ENCODE results near the gene CLEC4D.
"Not testable (repeated sequence)": the region's sequence is repeated elsewhere in the genome, so short reads cannot be mapped to it uniquely, and the experiment has no call there.

Gene CLEC4D

DNA sequence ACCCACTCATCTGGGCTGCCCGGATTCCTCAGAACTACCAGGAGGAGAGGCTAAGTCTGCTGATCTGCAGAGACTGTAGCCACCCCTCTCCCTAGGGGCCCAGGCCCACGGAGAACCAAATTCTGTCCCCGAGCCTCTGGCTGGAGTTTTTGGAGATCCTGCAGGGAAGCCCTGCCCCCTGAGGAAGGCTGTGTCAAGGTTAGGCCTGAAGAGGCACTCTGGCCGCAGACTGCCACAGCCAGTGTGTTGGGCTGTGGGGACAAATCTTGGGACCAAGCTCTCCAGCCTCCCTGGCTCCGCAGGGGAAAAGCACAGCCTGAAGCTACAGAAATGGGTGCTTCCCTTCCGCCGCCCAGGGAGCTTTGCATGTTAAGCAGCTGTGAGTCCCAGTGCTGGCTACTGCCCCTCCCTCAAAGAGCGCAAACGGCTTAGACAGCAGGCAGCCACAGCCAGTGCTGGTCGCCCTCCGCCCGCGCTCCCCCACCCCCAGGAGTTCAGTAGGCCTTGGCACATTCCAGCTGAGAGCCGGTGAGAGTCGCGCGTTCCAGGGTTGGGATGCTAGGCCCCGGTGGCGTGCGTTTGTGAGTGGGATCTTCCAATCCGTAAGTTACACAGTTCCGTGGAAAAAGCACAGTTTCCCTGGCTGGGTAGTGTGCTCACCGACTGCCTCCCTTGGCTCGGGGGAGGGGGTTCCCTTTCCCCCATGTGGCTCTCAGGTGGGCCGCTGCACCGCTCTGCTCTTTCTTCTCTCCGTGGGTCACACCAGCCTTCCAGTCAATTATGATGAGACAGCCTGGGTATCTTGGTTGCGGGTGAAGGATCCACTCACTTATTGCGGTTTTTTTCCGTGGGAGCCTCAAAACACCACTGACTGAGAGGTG is 14.2 kb downstream of the CLEC4D start:
- in situ Hi-C loops (cut with MboI; ENCODE audit: low sequenced_read_pairs), result no loop called here

- in situ Hi-C loops (cut with MboI; ENCODE audit: low sequenced_read_pairs), result no loop called here
These were observed 18.7 kb downstream of the CLEC4D start for GRCh38 chr12:8532045-8532444.

GRCh38 chr12:8537820-8538219 is 24.5 kb downstream of the CLEC4D start:
- in situ Hi-C loops (cut with MboI; ENCODE audit: low sequenced_read_pairs), result not testable (repeated sequence)

GRCh38 chr12:8540831-8541230 is 27.5 kb downstream of the CLEC4D start, which contains the start of gene CLEC4E:
CLEC4E (minus strand) TSS chr12:8540905; CDS start chr12:8540797, 108 bp downstream.
- in situ Hi-C loops (cut with MboI; ENCODE audit: low sequenced_read_pairs), result not testable (repeated sequence)

GRCh38 chr12:8541562-8541961 is 28.3 kb downstream of the CLEC4D start:
- in situ Hi-C loops (cut with MboI; ENCODE audit: low sequenced_read_pairs), result no loop called here

DNA sequence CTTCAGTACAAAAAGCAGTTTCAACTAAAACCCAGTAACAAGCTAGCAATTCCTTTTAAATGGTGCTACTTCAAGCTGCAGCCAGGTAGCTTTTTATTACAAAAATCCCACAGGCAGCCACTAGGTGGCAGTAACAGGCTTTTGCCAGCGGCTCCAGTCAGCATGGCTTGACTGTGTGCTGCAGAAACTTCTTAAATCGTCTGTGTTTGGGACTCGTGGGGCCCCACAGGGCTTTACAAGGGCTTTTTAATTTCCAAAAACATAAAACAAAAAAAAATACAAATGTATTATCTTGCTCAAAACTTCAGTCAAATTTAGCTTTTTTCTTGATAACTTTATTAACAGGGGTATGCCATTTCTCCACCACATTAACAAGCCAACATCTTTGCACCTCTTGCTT is 31.0 kb downstream of the CLEC4D start:
- in situ Hi-C loops (cut with MboI; ENCODE audit: low sequenced_read_pairs), result no loop called here

- in situ Hi-C loops (cut with MboI; ENCODE audit: low sequenced_read_pairs), result no loop called here
These were observed 33.3 kb downstream of the CLEC4D start for GRCh38 chr12:8546591-8546990.

- in situ Hi-C loops (cut with MboI; ENCODE audit: low sequenced_read_pairs), result no loop called here
These were observed 34.3 kb downstream of the CLEC4D start for GRCh38 chr12:8547645-8548044.

- in situ Hi-C loops (cut with MboI; ENCODE audit: low sequenced_read_pairs), result no loop called here
These were observed 34.9 kb downstream of the CLEC4D start for GRCh38 chr12:8548192-8548591.

DNA sequence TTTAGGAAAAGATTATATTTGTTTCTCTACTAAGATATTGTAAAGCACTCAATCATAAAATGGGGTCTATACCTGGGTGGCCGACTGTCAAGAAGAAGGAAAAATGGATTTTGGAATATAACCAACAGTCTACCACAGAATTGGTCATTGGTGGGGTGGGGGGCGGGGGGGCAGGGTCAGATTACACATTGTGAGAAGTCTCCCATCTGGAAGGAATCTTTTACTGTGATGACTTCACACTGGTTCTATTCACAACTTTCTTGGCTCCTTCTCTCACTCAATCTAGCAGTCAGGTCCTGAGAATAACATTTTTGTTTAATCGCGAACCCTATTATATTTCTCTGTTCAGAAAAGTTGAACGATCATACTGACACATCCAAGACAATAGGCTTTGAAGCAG is 36.1 kb downstream of the CLEC4D start:
- in situ Hi-C loops (cut with MboI; ENCODE audit: low sequenced_read_pairs), result no loop called here

GRCh38 chr12:8553088-8553627 is 39.9 kb downstream of the CLEC4D start:
- in situ Hi-C loops (cut with MboI; ENCODE audit: low sequenced_read_pairs), result no loop called here

DNA sequence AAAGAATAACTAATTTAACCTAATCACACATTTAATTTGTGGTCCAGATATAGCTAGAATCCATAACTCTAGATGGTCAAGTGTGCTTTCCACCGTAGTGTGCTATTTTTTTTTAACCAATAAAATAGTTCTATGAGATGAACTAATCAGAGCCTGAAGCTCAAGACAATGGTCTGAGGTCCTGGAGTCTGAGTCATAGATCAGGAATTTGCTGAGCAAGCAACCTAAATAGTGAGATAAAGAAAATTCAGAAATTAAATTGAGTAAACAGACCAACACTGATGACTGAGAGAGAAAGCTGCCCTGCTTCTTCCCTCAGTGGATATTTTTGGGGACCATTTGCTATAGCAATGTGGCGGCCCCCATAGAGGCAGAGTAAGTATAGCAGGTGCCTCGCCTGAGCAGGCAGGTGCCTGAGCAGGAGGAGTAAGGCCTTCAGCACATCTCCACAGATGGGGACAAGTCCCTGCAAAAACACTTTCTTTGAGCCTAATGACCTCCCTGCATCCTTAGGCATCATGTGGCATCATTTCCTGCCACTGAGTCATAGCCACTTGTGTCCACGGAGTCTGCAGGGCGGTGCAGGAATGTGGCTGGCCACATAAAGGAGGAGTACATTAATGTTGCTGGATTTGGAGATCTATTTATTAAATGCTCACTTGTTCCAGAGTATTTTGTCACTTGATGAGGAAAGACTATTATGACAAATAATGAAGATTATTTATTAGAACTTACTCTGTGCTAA is 41.3 kb downstream of the CLEC4D start:
- in situ Hi-C loops (cut with MboI; ENCODE audit: low sequenced_read_pairs), result no loop called here

GRCh38 chr12:8556531-8557097 is 43.3 kb downstream of the CLEC4D start:
- in situ Hi-C loops (cut with MboI; ENCODE audit: low sequenced_read_pairs), result no loop called here

GRCh38 chr12:8559676-8560075 is 46.4 kb downstream of the CLEC4D start:
- in situ Hi-C loops (cut with MboI; ENCODE audit: low sequenced_read_pairs), result no loop called here

GRCh38 chr12:8561011-8561410 is 47.7 kb downstream of the CLEC4D start:
- in situ Hi-C loops (cut with MboI; ENCODE audit: low sequenced_read_pairs), result no loop called here

DNA sequence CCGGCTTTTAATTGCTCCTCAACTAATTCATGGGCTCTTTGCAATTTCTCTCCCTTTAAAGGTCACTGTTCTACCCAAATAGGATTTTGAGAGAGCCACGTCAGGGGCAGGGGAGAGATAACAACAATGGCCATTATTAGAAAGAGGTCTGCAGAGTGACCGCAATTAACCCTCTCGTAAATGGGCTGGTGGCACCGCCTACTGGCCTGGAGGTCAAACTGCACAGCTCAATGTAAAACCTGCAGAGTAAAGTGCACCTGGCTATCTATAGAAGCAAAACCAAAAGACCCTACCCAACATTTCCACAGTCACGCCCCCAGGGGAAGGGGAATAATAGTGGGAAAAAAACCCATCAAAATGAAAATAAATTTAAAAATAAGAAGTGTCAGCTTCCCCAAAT is 49.0 kb downstream of the CLEC4D start:
- in situ Hi-C loops (cut with MboI; ENCODE audit: low sequenced_read_pairs), result no loop called here

DNA sequence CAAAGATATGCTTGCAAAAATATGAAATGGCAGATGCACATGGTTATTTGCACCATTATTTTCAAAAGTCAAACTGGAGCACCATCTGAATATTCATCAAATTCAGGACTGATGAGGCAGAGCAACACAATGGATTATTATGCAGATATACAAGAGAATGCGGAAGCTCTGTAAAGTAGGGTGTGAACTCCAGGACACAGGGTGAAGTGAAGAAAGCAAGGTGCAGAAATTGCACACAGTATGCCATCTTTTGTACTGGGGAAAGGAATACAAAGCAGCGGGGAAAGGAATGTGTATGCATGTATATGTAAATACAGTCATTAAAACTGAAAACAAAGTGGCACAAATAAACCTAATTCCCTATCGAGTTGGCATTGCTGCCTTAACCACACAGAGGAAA is 50.1 kb downstream of the CLEC4D start:
- in situ Hi-C loops (cut with MboI; ENCODE audit: low sequenced_read_pairs), result no loop called here

GRCh38 chr12:8564656-8565055 is 51.4 kb downstream of the CLEC4D start:
- in situ Hi-C loops (cut with MboI; ENCODE audit: low sequenced_read_pairs), result no loop called here

GRCh38 chr12:8566052-8566451 is 52.7 kb downstream of the CLEC4D start:
- in situ Hi-C loops (cut with MboI; ENCODE audit: low sequenced_read_pairs), result not testable (repeated sequence)

DNA sequence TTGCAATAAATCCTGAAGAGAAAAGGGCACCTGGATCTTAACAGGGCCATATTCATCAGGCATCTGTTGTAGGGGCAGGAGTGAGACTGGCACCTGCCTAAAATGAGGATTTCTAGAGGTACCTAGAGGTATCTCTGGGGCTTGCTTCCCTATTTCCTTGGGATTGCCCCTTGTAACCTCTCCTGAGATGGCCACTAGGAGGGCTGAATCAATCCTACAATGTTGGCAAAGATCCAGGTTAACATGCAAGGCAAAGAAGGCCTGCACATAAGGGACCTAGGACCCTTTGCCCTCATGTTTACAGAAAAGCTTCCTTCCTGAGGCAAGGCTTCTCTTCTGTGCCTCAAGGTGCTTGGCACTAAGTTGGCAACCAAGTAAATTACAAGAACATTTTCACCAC is 53.2 kb downstream of the CLEC4D start:
- in situ Hi-C loops (cut with MboI; ENCODE audit: low sequenced_read_pairs), result no loop called here
